AG04450 (cell line): ENCODE data around the gene DHX29. TPM values are rescaled to one million over a fixed set of nuclear protein-coding genes. Genes with fewer than 3 reads are reported as not detected.
A peak's percentile ranks its signal among the peaks of the same experiment; 100 is the strongest.

ENCODE experiments used
- CTCF ChIA-PET: fragments of 300-600, 350-600 bp; formaldehyde crosslinking; extraction: SDS; loops from one replicate; lab custom pipeline; 2022; ENCODE audit warnings: antibody characterized with exemption, inconsistent platforms; lab: Charles Lee
- POLR2A ChIA-PET: fragments of 350-600 bp; formaldehyde crosslinking; extraction: SDS; loops from one replicate; lab custom pipeline; 2021; ENCODE audit warnings: antibody characterized with exemption, inconsistent platforms; lab: Yijun Ruan, JAX
- DNase-seq: peaks from one replicate; pipeline ENCODE4 v3.0.0-alpha.2; 2011; ENCODE audit warnings: low read depth, low spot score
- H3K27ac ChIP-seq: one replicate; pipeline ENCODE4 v1.5.1; 2012; ENCODE audit warnings: low read depth, low read length, control low read depth
- H3K27me3 ChIP-seq: one replicate; pipeline ENCODE4 v1.6.0; 2012; ENCODE audit warnings: low read length; ENCODE audit not compliant: control insufficient read depth, insufficient read depth
- H3K4me3 ChIP-seq: 2 replicates; pipeline ENCODE4 v1.5.1; 2011; ENCODE audit warnings: mild to moderate bottlenecking, low read depth, low read length, control low read depth
- H3K9me3 ChIP-seq: 2 replicates; pipeline ENCODE4 v1.5.1; 2012; ENCODE audit warnings: low read length; ENCODE audit not compliant: control insufficient read depth, insufficient read depth
- CTCF ChIP-seq: IDR thresholded peaks from 2 replicates; pipeline ENCODE4 v1.5.1; 2011; ENCODE audit warnings: low read depth, low read length, control low read depth, inconsistent platforms
- polyA plus RNA-seq: library from polyadenylated mRNA; depleted of rRNA; stranded (reverse); fragments of >200 nt; gene quantifications from 2 replicates; pipeline ENCODE4 v1.2.3, GENCODE V29; 2011

The DHX29 gene
- polyA plus RNA-seq, 1 experiment: 10.8 TPM

GRCh38 chr5:55316837-55317236 lies 9.3 kb upstream of the DHX29 start:
- ChIA-PET POLR2A (no interaction called here), CTCF (no interaction called here)
- Histone ChIP-seq H3K27ac (no peak overlapping the region), H3K27me3 (no peaks in the 10 kb centered on the region), H3K4me3 (no peak overlapping the region), H3K9me3 (no peaks in the 10 kb centered on the region)
- no peak for TF ChIP-seq CTCF
- DNase-seq: no peak

GRCh38 chr5:55316289-55316688 lies 8.8 kb upstream of the DHX29 start:
- CTCF ChIA-PET: interaction anchor here (1.1 kb wide), 1 partner anchor 375 kb away, joined by 3 read pairs; no protein-coding TSS in a partner anchor
- no peaks in the 10 kb centered on the region for H3K27me3 ChIP-seq

GRCh38 chr5:55313870-55314617 lies 6.5 kb upstream of the DHX29 start:
- CTCF ChIA-PET: no interaction called here

More at GRCh38 chr5:55316289-55316688, 8.8 kb upstream of the DHX29 start:
- no peak overlapping the region for H3K27ac ChIP-seq
- no peak for DNase-seq
- H3K9me3 ChIP-seq: no peaks in the 10 kb centered on the region
- POLR2A ChIA-PET: no interaction called here
- TF ChIP-seq CTCF: no peak
- no peak overlapping the region for H3K4me3 ChIP-seq

GRCh38 chr5:55308254-55308836 lies 851 bp upstream of the DHX29 start:
- H3K4me3 ChIP-seq: peak overlapping the region; percentile 89
- ChIA-PET POLR2A (interaction anchor here (0.6 to 1.2 kb wide), 4 partner anchors 16 to 141 kb away, joined by 3 to 5 read pairs (median 3); no protein-coding TSS in a partner anchor), CTCF (interaction anchor here (0.7 to 2.0 kb wide), 2 partner anchors 17 to 321 kb away, joined by 3 to 10 read pairs; no protein-coding TSS in a partner anchor)
- no peaks in the 10 kb centered on the region for H3K9me3 ChIP-seq
- H3K27me3 ChIP-seq: no peaks in the 10 kb centered on the region
- peak overlapping the region; percentile 99 for H3K27ac ChIP-seq
- no peak for DNase-seq
- no peak for TF ChIP-seq CTCF

More at GRCh38 chr5:55313870-55314617, 6.5 kb upstream of the DHX29 start:
- POLR2A ChIA-PET: no interaction called here
- no peak overlapping the region for H3K4me3 ChIP-seq
- TF ChIP-seq CTCF: no peak
- H3K9me3 ChIP-seq: no peaks in the 10 kb centered on the region
- no peak for DNase-seq
- H3K27me3 ChIP-seq: no peaks in the 10 kb centered on the region
- no peak overlapping the region for H3K27ac ChIP-seq
